Progenitor cell of endocrine pancreas (in vitro differentiated cells): ENCODE results near the gene DYNLT2B. TPM values are rescaled to one million over a fixed set of nuclear protein-coding genes. Genes with fewer than 3 reads are reported as not detected.

Experiments used
- DNase-seq: peaks from one replicate; pipeline ENCODE4 v3.0.0; 2021; ENCODE audit warnings: low spot score; ENCODE audit not compliant: unreplicated experiment
- H3K27ac Mint-ChIP-seq: 2 replicates; pipeline ENCODE4 v1.8.0; 2021; ENCODE audit warnings: mild to moderate bottlenecking, moderate library complexity, mixed read lengths
- H3K27me3 Mint-ChIP-seq: 2 replicates; pipeline ENCODE4 v1.8.0; 2021; ENCODE audit warnings: mixed read lengths
- H3K36me3 Mint-ChIP-seq: 2 replicates; pipeline ENCODE4 v1.8.0; 2022; ENCODE audit warnings: mixed read lengths; ENCODE audit not compliant: insufficient read depth
- H3K4me1 Mint-ChIP-seq: 2 replicates; pipeline ENCODE4 v1.8.0; 2021; ENCODE audit warnings: low read depth, mixed read lengths
- H3K4me3 Mint-ChIP-seq: 2 replicates; pipeline ENCODE4 v1.8.0; 2021; ENCODE audit warnings: low read depth, mild to moderate bottlenecking, moderate library complexity, mixed read lengths
- H3K9me3 Mint-ChIP-seq: 2 replicates; pipeline ENCODE4 v1.8.0; 2021; ENCODE audit warnings: low read depth, mixed read lengths
- CTCF ChIP-seq: fragments of 200-600 bp; sonication (generic); IDR thresholded peaks from one replicate; pipeline ENCODE4 v1.5.0; 2021; ENCODE audit warnings: antibody characterized with exemption, mild to moderate bottlenecking; ENCODE audit not compliant: unreplicated experiment
- total RNA-seq: library from RNA; stranded (reverse); gene quantifications from 2 replicates; pipeline ENCODE4 v1.2.1, GENCODE V29; 2021

The DYNLT2B gene
- total RNA-seq, 1 donor from 2014 or later = 40.5 TPM

- DNase-seq = no peak
- H3K27ac Mint-ChIP-seq = no peak overlapping the region
- TF ChIP-seq CTCF = no peak
- no peak overlapping the region for H3K4me3 Mint-ChIP-seq
- peaks cover 48% of the 10 kb centered on the region for H3K36me3 Mint-ChIP-seq
- peaks cover 9% of the 10 kb centered on the region for H3K4me1 Mint-ChIP-seq
- H3K27me3 Mint-ChIP-seq = no peaks in the 10 kb centered on the region
- H3K9me3 Mint-ChIP-seq = no peaks in the 10 kb centered on the region
Observed at GRCh38 chr3:196355668-196356067, 37.6 kb upstream of the DYNLT2B start.

- no peak for TF ChIP-seq CTCF
- peaks cover 3% of the 10 kb centered on the region for H3K9me3 Mint-ChIP-seq
Observed at GRCh38 chr3:196354132-196354531, 36.1 kb upstream of the DYNLT2B start.

GRCh38 chr3:196351541-196351940, 33.5 kb upstream of the DYNLT2B start:
- TF ChIP-seq CTCF = no peak
- H3K4me3 Mint-ChIP-seq = no peak overlapping the region
- no peak for DNase-seq
- peaks cover 24% of the 10 kb centered on the region for H3K4me1 Mint-ChIP-seq
- peaks cover 56% of the 10 kb centered on the region for H3K36me3 Mint-ChIP-seq
- no peak overlapping the region for H3K27ac Mint-ChIP-seq
- H3K9me3 Mint-ChIP-seq = peaks cover 3% of the 10 kb centered on the region
- no peaks in the 10 kb centered on the region for H3K27me3 Mint-ChIP-seq

More at GRCh38 chr3:196354132-196354531, 36.1 kb upstream of the DYNLT2B start:
- Mint-ChIP-seq H3K36me3 (peaks cover 53% of the 10 kb centered on the region), H3K4me1 (peaks cover 9% of the 10 kb centered on the region), H3K4me3 (no peak overlapping the region), H3K27ac (no peak overlapping the region), H3K27me3 (no peaks in the 10 kb centered on the region)
- no peak for DNase-seq

- no peak overlapping the region for H3K4me3 Mint-ChIP-seq
- H3K27ac Mint-ChIP-seq = no peak overlapping the region
- DNase-seq = no peak
- H3K36me3 Mint-ChIP-seq = peaks cover 52% of the 10 kb centered on the region
- H3K9me3 Mint-ChIP-seq = peaks cover 3% of the 10 kb centered on the region
- H3K4me1 Mint-ChIP-seq = peaks cover 23% of the 10 kb centered on the region
- no peaks in the 10 kb centered on the region for H3K27me3 Mint-ChIP-seq
- no peak for TF ChIP-seq CTCF
Observed at GRCh38 chr3:196350067-196350466, 32.0 kb upstream of the DYNLT2B start.

GRCh38 chr3:196348698-196349097, 30.7 kb upstream of the DYNLT2B start:
- no peaks in the 10 kb centered on the region for H3K27me3 Mint-ChIP-seq
- peaks cover 48% of the 10 kb centered on the region for H3K36me3 Mint-ChIP-seq

More at GRCh38 chr3:196348698-196349097, 30.7 kb upstream of the DYNLT2B start:
- TF ChIP-seq CTCF = no peak
- peak overlapping the region; percentile 23 for H3K27ac Mint-ChIP-seq
- peaks cover 3% of the 10 kb centered on the region for H3K9me3 Mint-ChIP-seq
- H3K4me3 Mint-ChIP-seq = no peak overlapping the region
- no peak for DNase-seq
- peaks cover 23% of the 10 kb centered on the region for H3K4me1 Mint-ChIP-seq
